Kidney epithelial cell (primary cell): ENCODE results near the gene CFAP54. TPM values are rescaled to one million over a fixed set of nuclear protein-coding genes. Genes with fewer than 3 reads are reported as not detected.

Source experiments
- DNase-seq: peaks from one replicate; pipeline ENCODE4 v3.0.0-alpha.2; 2010; ENCODE audit warnings: low read depth
- H3K27me3 ChIP-seq: 2 replicates; pipeline ENCODE4 v1.6.0; 2011; ENCODE audit warnings: low read length; ENCODE audit not compliant: control insufficient read depth, insufficient read depth
- H3K36me3 ChIP-seq: 2 replicates; pipeline ENCODE4 v1.5.1; 2011; ENCODE audit warnings: low read length; ENCODE audit not compliant: control insufficient read depth, insufficient read depth
- H3K4me3 ChIP-seq: 2 replicates; pipeline ENCODE4 v1.5.1; 2011; ENCODE audit warnings: low read depth, mild to moderate bottlenecking, control low read depth, low read length
- CTCF ChIP-seq: IDR thresholded peaks from 2 replicates; pipeline ENCODE4 v1.5.1; 2011; ENCODE audit warnings: mild to moderate bottlenecking, moderate library complexity, low read length, control low read depth, inconsistent platforms; ENCODE audit not compliant: insufficient read depth, poor library complexity, severe bottlenecking
- total RNA-seq: library from RNA; depleted of rRNA; stranded (reverse); fragments of >200 nt; gene quantifications from 2 replicates; pipeline ENCODE4 v1.2.3, GENCODE V29; 2015

The CFAP54 gene
- total RNA-seq, 1 donor from 2014 or later: 0.79 TPM

GRCh38 chr12:96901175-96901574, 411.8 kb downstream of the CFAP54 start:
- no peak for DNase-seq
- no peak for TF ChIP-seq CTCF
- no peaks in the 10 kb centered on the region for H3K36me3 ChIP-seq
- H3K27me3 ChIP-seq: no peaks in the 10 kb centered on the region
- no peak overlapping the region for H3K4me3 ChIP-seq

- DNase-seq: no peak
- no peaks in the 10 kb centered on the region for H3K36me3 ChIP-seq
- no peak overlapping the region for H3K4me3 ChIP-seq
- H3K27me3 ChIP-seq: no peaks in the 10 kb centered on the region
- TF ChIP-seq CTCF: no peak
Observed at GRCh38 chr12:96902076-96902475, 412.7 kb downstream of the CFAP54 start.

- H3K36me3 ChIP-seq: peaks cover 1% of the 10 kb centered on the region
- no peak for TF ChIP-seq CTCF
- H3K27me3 ChIP-seq: no peaks in the 10 kb centered on the region
- peak overlapping the region; percentile 96 for H3K4me3 ChIP-seq
- no peak for DNase-seq
Observed at GRCh38 chr12:96906498-96906848, 417.1 kb downstream of the CFAP54 start.

GRCh38 chr12:96906849-96907670, 417.7 kb downstream of the CFAP54 start, which contains the start of gene NEDD1:
TSS of gene NEDD1 (plus strand) at chr12:96907257. CDS start at chr12:96909760, 2,503 bp downstream.
- no peak for DNase-seq
- no peak for TF ChIP-seq CTCF

GRCh38 chr12:96907671-96908422, 418.5 kb downstream of the CFAP54 start:
- peaks cover 1% of the 10 kb centered on the region for H3K36me3 ChIP-seq
- no peak for DNase-seq
- H3K27me3 ChIP-seq: no peaks in the 10 kb centered on the region
- H3K4me3 ChIP-seq: peak overlapping the region; percentile 96
- no peak for TF ChIP-seq CTCF

More at GRCh38 chr12:96906849-96907670, 417.7 kb downstream of the CFAP54 start, which contains the start of gene NEDD1:
- Histone ChIP-seq H3K36me3 (peaks cover 1% of the 10 kb centered on the region), H3K27me3 (no peaks in the 10 kb centered on the region), H3K4me3 (peak within 1 kb of the TSS; percentile 96)
